ENCODE results near the gene LCP2. TPM values are rescaled to one million over a fixed set of nuclear protein-coding genes. Genes with fewer than 3 reads are reported as not detected.

LCP2 gene
- total and polyA plus RNA-seq, 7 experiments from 2014 or later, result 189 to 414 (median 295) TPM

DNA sequence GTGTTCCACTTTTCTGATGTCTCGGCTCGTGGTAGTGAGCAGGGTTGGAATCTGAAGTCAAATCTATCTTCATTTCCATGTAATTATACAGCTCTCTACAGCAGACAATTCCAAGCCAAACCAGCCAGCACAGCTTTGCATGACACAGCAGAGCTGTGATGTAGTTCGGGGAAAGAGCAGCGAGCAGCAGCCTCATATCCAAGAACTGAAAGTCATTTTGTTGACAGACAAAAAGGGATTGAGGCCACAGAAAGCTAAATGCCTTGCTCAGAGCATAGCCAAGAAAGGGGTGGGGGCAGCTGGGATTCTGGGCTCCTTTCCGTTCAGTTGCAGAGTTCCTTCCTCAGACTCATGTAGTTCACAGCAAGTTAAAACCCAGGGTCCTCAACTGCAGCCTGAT lies 32.1 kb downstream of the LCP2 start:
- no peaks in the 10 kb centered on the region for H3K27me3 ChIP-seq (ENCODE audit: control insufficient read depth in 2 of 2, insufficient read depth in 2 of 2, low read length in 2 of 2)
- no peak for DNase-seq
- peak overlapping the region in 7 of 10 donors; percentile 9 to 81 (median 66) for H3K4me3 Mint-ChIP-seq
- H3K27ac Mint-ChIP-seq, result peak overlapping the region in 8 of 9 donors; percentile 36 to 98 (median 92)
- intact Hi-C loops (cut with micrococcal nuclease), result loop anchor here (10.0 kb wide), 3 partner anchors 681 to 1909 kb away; partner anchors contain the start of genes FBXW11 (in 1 of the 2) and SPDL1 (in 1 of the 2)
- peaks cover 79 to 88% of the 10 kb centered on the region in 2 donors for H3K4me1 ChIP-seq (ENCODE audit: control insufficient read depth in 2 of 2, insufficient read depth in 2 of 2, low read length in 2 of 2)
- H3K36me3 ChIP-seq (ENCODE audit: control insufficient read depth in 2 of 3, insufficient read depth in 3 of 3, low read length in 3 of 3), result peaks cover 42 to 74% (median 56%) of the 10 kb centered on the region in 3 experiments
- no peak for ATAC-seq
- peaks cover 11 to 78% (median 63%) of the 10 kb centered on the region in 5 donors for H3K36me3 Mint-ChIP-seq
- ChIA-PET CTCF (interaction anchor here (0.8 to 20.9 kb wide), 11 partner anchors 7 to 107 kb away, joined by 3 to 430 read pairs (median 7); partner anchors contain the start of gene LCP2), POLR2A (interaction anchor here (1.0 to 6.1 kb wide), 12 partner anchors 8 to 73 kb away, joined by 3 to 95 read pairs (median 10); partner anchors contain the start of gene LCP2)
- peak overlapping the region; percentile 66 for H3K27ac ChIP-seq (ENCODE audit: low read depth, low read length)
- no peaks in the 10 kb centered on the region for H3K27me3 Mint-ChIP-seq
- H3K4me1 Mint-ChIP-seq, result peaks cover 64 to 100% (median 96%) of the 10 kb centered on the region in 7 donors
- H3K9me3 Mint-ChIP-seq, result peaks cover 0 to 1% (median 0%) of the 10 kb centered on the region in 11 donors
- no peaks in the 10 kb centered on the region for H3K9me3 ChIP-seq (ENCODE audit: control insufficient read depth in 2 of 3, low read length in 3 of 3)
- H3K4me3 ChIP-seq (ENCODE audit: low read length), result no peak overlapping the region

DNA sequence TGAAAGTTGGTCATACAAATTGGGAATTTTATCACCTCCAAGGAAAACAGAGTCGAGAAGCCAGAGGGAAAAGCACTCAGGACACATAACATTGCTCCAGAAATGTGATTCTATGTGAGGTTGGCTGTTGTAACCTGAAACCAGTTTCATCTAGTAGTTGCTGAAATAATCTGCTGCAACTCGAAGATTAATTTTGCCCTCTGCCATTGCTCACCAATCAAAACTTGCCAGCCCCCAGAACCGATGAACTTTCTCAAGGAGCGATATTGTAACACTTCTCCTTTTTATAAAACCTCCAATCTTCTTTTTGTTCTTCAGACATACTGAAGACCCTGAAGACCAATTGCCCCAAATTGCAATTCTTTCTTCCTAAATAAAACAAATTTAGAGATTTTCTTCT lies 33.7 kb downstream of the LCP2 start:
- H3K36me3 Mint-ChIP-seq, result peaks cover 19 to 80% (median 65%) of the 10 kb centered on the region in 5 donors
- CTCF ChIA-PET, result interaction anchor here (4.3 to 20.9 kb wide), 2 partner anchors 13 to 29 kb away, joined by 70 to 430 read pairs; partner anchors contain the start of gene LCP2
- peak overlapping the region; percentile 74 for H3K27ac ChIP-seq (ENCODE audit: low read depth, low read length)

DNA sequence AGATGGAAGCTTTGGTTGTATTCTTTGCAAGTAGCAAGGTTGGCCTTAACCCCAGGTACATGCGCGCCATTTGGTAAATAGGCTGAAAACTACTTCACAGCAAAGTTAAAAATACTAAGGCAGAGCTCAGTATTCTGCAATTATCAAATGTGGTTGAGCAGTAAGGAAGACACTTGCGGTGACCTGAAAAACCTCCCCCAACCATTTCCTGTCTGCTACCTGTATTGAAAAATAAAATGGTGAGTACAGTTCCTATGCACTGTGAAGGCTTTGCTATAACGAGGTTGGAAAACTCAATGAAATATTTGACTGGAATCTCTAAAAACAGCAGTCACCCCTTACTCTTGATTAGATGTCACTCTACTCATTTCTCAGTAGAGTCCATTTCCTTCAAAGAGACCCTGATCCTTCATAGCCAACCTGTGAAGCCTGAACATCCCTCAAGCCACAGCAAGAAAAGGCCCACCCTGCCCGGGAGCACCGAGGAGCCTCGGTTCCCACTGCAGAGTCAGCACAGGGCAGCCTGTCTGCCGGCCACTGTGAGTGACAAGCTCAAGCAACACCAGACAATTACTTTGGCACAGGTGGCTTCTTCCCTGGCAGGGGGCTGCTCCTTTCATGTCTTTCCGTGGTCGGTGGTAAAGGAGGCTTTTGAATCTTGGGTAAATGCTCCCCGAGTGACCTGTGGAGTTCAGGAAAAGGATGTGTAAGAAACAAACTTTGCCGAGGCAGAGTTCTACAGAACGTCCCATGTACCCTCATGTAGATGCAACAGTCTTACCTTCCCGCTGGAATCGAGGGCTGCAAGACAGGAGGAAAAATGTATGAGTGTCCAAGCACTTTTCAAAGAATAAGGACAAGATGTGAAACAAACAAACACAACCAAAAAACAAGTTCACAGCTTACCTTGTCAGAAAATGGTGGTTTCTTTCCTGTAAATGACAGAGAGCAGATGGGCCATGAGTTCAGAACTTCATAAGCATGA lies 35.2 kb downstream of the LCP2 start:
- no peaks in the 10 kb centered on the region for H3K27me3 ChIP-seq (ENCODE audit: control insufficient read depth in 2 of 2, insufficient read depth in 2 of 2, low read length in 2 of 2)
- no peaks in the 10 kb centered on the region for H3K9me3 ChIP-seq (ENCODE audit: control insufficient read depth in 2 of 3, low read length in 3 of 3)
- Mint-ChIP-seq H3K27me3 (no peaks in the 10 kb centered on the region), H3K9me3 (peaks cover 0 to 2% (median 0%) of the 10 kb centered on the region in 11 donors), H3K4me1 (peaks cover 52 to 99% (median 96%) of the 10 kb centered on the region in 7 donors), H3K4me3 (peak overlapping the region; percentile 64 to 87 (median 76)), H3K36me3 (peaks cover 25 to 83% (median 69%) of the 10 kb centered on the region in 5 donors), H3K27ac (peak overlapping the region; percentile 89 to 99 (median 97))
- DNase-seq, result peak in 7 of 9 donors; percentile 78 to 89 (median 86)
- peaks cover 52 to 80% (median 73%) of the 10 kb centered on the region in 3 experiments for H3K36me3 ChIP-seq (ENCODE audit: control insufficient read depth in 2 of 3, insufficient read depth in 3 of 3, low read length in 3 of 3)
- H3K27ac ChIP-seq (ENCODE audit: low read depth, low read length), result peak overlapping the region; percentile 74
- H3K4me3 ChIP-seq (ENCODE audit: low read length), result peak overlapping the region; percentile 21
- POLR2A ChIA-PET, result interaction anchor here (0.6 to 3.1 kb wide), 21 partner anchors 9 to 76 kb away, joined by 3 to 54 read pairs (median 4); partner anchors contain the start of gene LCP2
- peak; percentile 90 for ATAC-seq
- peaks cover 49 to 72% of the 10 kb centered on the region in 2 donors for H3K4me1 ChIP-seq (ENCODE audit: control insufficient read depth in 2 of 2, insufficient read depth in 2 of 2, low read length in 2 of 2)
- intact Hi-C loops (cut with micrococcal nuclease), result loop anchor here (1.0 to 10.0 kb wide), 8 partner anchors 8 to 1912 kb away; partner anchors contain the start of genes FBXW11 (in 1 of the 2) and SPDL1 (in 1 of the 2)
- CTCF ChIA-PET, result interaction anchor here (0.5 to 2.6 kb wide), 12 partner anchors 12 to 627 kb away, joined by 3 to 25 read pairs (median 4); no protein-coding TSS in a partner anchor

More for the DNA sequence above, 33.7 kb downstream of the LCP2 start:
- Histone ChIP-seq H3K9me3 (ENCODE audit: control insufficient read depth in 2 of 3, low read length in 3 of 3) (no peaks in the 10 kb centered on the region), H3K27me3 (ENCODE audit: control insufficient read depth in 2 of 2, insufficient read depth in 2 of 2, low read length in 2 of 2) (no peaks in the 10 kb centered on the region), H3K4me3 (ENCODE audit: low read length) (no peak overlapping the region), H3K36me3 (ENCODE audit: control insufficient read depth in 2 of 3, insufficient read depth in 3 of 3, low read length in 3 of 3) (peaks cover 42 to 74% (median 61%) of the 10 kb centered on the region in 3 experiments), H3K4me1 (ENCODE audit: control insufficient read depth in 2 of 2, insufficient read depth in 2 of 2, low read length in 2 of 2) (peaks cover 64 to 88% of the 10 kb centered on the region in 2 donors)
- DNase-seq, result no peak
- Mint-ChIP-seq H3K4me3 (peak overlapping the region in 8 of 10 donors; percentile 35 to 87 (median 41)), H3K9me3 (peaks cover 0 to 3% (median 0%) of the 10 kb centered on the region in 11 donors), H3K27me3 (no peaks in the 10 kb centered on the region), H3K27ac (peak overlapping the region; percentile 66 to 98 (median 92)), H3K4me1 (peaks cover 61 to 100% (median 96%) of the 10 kb centered on the region in 7 donors)
- POLR2A ChIA-PET, result interaction anchor here (1.0 to 6.1 kb wide), 4 partner anchors 10 to 71 kb away, joined by 3 to 95 read pairs (median 7); partner anchors contain the start of gene LCP2
- no peak for ATAC-seq
- intact Hi-C loops (cut with micrococcal nuclease), result loop anchor here (2.0 to 10.0 kb wide), 4 partner anchors 15 to 1911 kb away; partner anchors contain the start of genes FBXW11 (in 1 of the 2) and SPDL1 (in 1 of the 2)

DNA sequence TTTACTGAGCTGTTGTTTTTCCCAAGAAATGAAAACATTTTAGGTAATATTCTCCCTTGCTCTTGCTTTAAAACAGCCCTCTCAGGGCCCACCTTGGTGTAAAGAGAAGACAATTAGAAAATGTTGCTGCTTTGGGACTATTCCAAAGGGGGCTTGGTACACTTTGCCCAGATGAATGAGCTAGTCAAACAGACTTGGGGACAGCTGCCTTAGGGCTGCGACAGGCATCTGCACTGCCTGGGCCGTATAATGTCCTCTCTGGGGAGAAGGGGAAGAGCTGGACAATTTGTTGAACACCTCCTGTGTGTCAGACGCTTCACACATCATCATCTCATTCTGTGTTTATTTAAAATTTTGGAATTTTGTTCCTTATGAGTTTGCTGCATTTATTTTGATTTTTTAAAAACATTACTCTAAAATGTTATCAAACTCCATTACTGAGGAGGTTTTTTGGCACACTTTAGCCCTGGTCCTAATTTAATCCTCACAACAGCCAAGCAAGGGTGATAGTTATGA lies 36.0 kb downstream of the LCP2 start:
- POLR2A ChIA-PET, result interaction anchor here (0.6 to 3.1 kb wide), 19 partner anchors 9 to 77 kb away, joined by 3 to 54 read pairs (median 6); partner anchors contain the start of gene LCP2
- peaks cover 48 to 99% (median 96%) of the 10 kb centered on the region in 7 donors for H3K4me1 Mint-ChIP-seq
- H3K27me3 ChIP-seq (ENCODE audit: control insufficient read depth in 2 of 2, insufficient read depth in 2 of 2, low read length in 2 of 2), result no peaks in the 10 kb centered on the region
- DNase-seq, result no peak
- peaks cover 41 to 65% of the 10 kb centered on the region in 2 donors for H3K4me1 ChIP-seq (ENCODE audit: control insufficient read depth in 2 of 2, insufficient read depth in 2 of 2, low read length in 2 of 2)
- ATAC-seq, result no peak
- peak overlapping the region; percentile 64 to 87 (median 76) for H3K4me3 Mint-ChIP-seq
- peak overlapping the region; percentile 74 for H3K27ac ChIP-seq (ENCODE audit: low read depth, low read length)
- H3K27me3 Mint-ChIP-seq, result no peaks in the 10 kb centered on the region
- no peak overlapping the region for H3K4me3 ChIP-seq (ENCODE audit: low read length)
- peaks cover 25 to 88% (median 71%) of the 10 kb centered on the region in 5 donors for H3K36me3 Mint-ChIP-seq
- H3K9me3 ChIP-seq (ENCODE audit: control insufficient read depth in 2 of 3, low read length in 3 of 3), result no peaks in the 10 kb centered on the region
- peaks cover 60 to 87% (median 80%) of the 10 kb centered on the region in 3 experiments for H3K36me3 ChIP-seq (ENCODE audit: control insufficient read depth in 2 of 3, insufficient read depth in 3 of 3, low read length in 3 of 3)
- intact Hi-C loops (cut with micrococcal nuclease), result loop anchor here (1.0 to 10.0 kb wide), 8 partner anchors 7 to 1913 kb away; partner anchors contain the start of genes FBXW11 (in 1 of the 2) and SPDL1 (in 1 of the 2)
- peak overlapping the region; percentile 89 to 99 (median 97) for H3K27ac Mint-ChIP-seq
- H3K9me3 Mint-ChIP-seq, result peaks cover 0 to 2% (median 0%) of the 10 kb centered on the region in 11 donors
- CTCF ChIA-PET, result interaction anchor here (0.5 to 2.6 kb wide), 11 partner anchors 13 to 626 kb away, joined by 3 to 25 read pairs (median 4); no protein-coding TSS in a partner anchor

DNA sequence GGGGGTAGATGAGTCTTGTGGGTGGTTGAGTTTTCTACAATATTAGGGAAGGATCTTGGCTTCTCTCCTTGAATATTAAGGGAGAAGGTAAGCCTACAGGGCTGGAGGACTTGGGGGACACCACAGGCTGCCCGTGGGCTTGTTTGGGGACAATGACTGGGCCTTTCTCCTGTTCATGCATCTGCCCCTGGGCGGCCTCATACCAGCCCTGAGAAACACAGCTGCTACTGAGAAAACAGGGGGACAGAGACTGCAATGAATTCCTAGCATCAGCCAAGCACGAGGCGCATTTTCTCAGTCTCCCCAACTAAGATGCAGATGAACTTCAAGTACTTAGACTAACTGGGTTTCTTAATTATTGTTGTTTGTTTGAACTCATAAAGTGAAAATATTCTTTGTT lies 40.2 kb downstream of the LCP2 start:
- H3K4me1 Mint-ChIP-seq, result peaks cover 38 to 91% (median 87%) of the 10 kb centered on the region in 7 donors
- peak overlapping the region; percentile 14 for H3K27ac ChIP-seq (ENCODE audit: low read depth, low read length)
- no peaks in the 10 kb centered on the region for H3K9me3 ChIP-seq (ENCODE audit: control insufficient read depth in 2 of 3, low read length in 3 of 3)
- ATAC-seq (no peak), DNase-seq (no peak)
- CTCF ChIA-PET, result interaction anchor here (0.6 to 2.6 kb wide), 5 partner anchors 9 to 81 kb away, joined by 3 to 12 read pairs (median 4); no protein-coding TSS in a partner anchor
- peak overlapping the region in 2 of 10 donors; percentile 42 to 51 for H3K4me3 Mint-ChIP-seq
- no peak overlapping the region for H3K4me3 ChIP-seq (ENCODE audit: low read length)
- POLR2A ChIA-PET, result interaction anchor here (0.6 to 1.7 kb wide), 6 partner anchors 9 to 74 kb away, joined by 3 to 5 read pairs (median 3); partner anchors contain the start of gene LCP2
- H3K36me3 Mint-ChIP-seq, result peaks cover 34 to 92% (median 82%) of the 10 kb centered on the region in 5 donors
- peaks cover 0 to 2% (median 0%) of the 10 kb centered on the region in 11 donors for H3K9me3 Mint-ChIP-seq
- peaks cover 68 to 96% (median 86%) of the 10 kb centered on the region in 3 experiments for H3K36me3 ChIP-seq (ENCODE audit: control insufficient read depth in 2 of 3, insufficient read depth in 3 of 3, low read length in 3 of 3)
- intact Hi-C loops (cut with micrococcal nuclease), result no loop called here
- no peaks in the 10 kb centered on the region for H3K27me3 Mint-ChIP-seq
- peak overlapping the region; percentile 51 to 97 (median 76) for H3K27ac Mint-ChIP-seq
- no peaks in the 10 kb centered on the region for H3K27me3 ChIP-seq (ENCODE audit: control insufficient read depth in 2 of 2, insufficient read depth in 2 of 2, low read length in 2 of 2)
- H3K4me1 ChIP-seq (ENCODE audit: control insufficient read depth in 2 of 2, insufficient read depth in 2 of 2, low read length in 2 of 2), result peaks cover 41 to 50% of the 10 kb centered on the region in 2 donors
